GM18873 (cell line): ENCODE measurements around the gene TLK1.
"Not testable (repeated sequence)": the region's sequence is repeated elsewhere in the genome, so short reads cannot be mapped to it uniquely, and the experiment has no call there.

Experiments
- ATAC-seq: cut with Tn5 transposase; IDR thresholded peaks from one replicate; pipeline ENCODE4 v1.9.1; 2021; ENCODE audit warnings: mild to moderate bottlenecking, moderate library complexity, moderate number of reproducible peaks; ENCODE audit not compliant: unreplicated experiment, low FRiP score

The TLK1 gene

DNA sequence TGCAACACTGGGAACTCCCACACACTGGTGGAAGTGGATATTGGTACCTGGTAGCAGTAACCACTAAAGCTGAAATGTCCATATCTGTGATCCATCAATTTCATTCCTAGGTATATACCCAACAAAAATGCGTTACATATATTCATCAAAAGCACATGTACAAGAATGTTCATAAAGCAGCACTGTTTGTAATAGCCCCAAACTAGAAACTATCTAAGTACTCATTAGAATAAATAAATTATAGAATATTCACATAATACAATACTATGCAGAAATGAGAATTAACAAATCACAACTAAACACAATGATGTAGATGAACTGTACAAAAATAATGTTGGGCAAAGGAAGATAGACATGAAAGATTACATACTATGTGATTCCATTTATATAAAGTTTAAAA is 11.1 kb upstream of the TLK1 start:
- no peak for ATAC-seq

DNA sequence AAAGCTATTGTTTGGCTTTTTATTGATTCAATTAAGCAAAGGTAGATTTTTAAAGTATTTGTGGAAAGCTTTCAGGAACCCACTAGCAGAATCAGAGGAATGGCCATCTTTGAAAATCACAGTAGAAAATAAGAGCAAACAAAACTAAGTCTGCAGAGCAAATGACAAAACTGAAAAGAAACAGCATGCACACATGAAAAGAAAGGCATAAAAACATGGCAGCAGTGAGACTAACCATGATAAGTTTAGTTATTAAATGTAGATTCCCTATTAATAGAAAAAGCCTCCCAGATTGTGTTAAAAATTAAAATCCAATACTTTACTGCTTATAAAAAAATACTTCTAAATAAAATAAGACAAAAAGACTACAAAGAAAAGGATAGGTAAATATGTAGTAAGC is 9.1 kb upstream of the TLK1 start:
- ATAC-seq: no peak

DNA sequence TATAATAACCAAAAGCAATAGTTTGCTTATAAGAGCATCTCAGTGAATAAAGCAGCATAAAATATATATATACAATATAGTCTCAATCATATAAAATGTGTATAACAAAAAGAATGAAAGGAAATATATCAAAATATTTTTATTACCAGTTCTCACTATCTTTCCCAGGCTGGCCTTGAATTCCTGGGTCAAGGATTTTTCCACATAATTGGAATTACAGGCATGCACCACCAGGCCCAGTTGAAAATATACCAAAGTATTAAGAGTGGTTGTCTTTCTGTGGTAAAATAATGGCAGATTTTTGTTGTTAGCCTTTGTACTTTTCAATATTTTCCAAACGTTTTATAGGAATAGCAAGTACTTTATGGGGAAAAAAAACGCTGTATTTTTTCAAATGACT is 8.6 kb upstream of the TLK1 start:
- ATAC-seq: no peak

DNA sequence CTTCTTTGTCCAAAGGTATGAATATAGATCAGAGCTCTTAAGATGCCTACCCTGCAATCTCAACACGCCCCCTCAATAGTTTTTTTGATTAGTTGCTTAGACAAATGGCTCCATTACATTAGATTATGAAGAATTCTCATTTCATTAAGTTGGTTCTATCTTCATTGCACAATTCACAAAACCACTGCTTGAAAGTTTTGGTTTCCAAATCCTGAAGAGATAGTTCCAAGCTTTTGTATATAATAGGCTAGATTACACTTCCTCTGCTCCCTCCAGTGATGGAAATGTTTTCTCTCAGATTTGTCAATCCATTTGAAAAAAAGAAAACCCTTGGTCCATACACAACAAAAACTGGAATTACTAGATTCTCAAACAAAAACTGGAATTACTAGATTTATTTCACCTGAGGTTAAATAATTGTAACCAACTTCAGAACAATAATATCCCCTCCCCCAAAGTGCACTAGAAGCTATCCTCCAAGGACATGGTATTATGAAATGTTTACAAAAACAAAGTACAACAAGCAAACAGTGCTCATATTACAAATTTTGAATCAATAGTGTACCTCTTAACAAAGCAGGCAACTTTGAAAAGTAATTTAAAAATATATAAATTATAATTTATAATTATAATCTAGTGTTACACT is 6.8 kb upstream of the TLK1 start:
- no peak for ATAC-seq

DNA sequence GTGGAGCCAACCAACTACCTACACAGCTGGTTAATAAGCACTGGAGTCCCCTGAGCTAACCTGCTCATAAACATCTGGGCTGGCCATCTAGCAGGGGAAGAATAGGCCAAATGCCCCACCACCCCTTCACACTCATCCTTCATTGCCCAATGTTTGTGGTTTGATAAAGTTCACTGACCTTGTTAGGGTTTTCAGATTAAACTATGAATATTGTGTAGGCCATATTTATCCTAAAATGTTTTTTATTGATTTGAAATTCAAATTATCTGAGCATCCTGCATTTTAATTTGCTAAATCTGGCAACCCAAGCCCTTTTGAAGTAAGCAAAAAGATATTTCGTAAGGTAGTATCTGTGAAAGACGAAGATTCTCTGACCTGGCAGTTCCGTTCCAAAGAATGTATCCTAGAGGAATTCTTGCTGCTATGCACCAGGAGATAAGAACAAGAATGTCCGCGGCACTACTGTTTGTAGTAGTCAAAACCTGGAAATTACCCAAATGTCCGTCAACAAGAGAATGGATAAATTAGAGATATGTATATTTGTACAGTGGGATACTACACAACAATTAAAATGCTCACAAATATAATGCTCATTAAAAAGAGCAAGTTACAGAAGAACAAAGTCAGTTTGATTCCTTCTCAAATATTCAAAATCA is 5.8 kb upstream of the TLK1 start:
- ATAC-seq: no peak

DNA sequence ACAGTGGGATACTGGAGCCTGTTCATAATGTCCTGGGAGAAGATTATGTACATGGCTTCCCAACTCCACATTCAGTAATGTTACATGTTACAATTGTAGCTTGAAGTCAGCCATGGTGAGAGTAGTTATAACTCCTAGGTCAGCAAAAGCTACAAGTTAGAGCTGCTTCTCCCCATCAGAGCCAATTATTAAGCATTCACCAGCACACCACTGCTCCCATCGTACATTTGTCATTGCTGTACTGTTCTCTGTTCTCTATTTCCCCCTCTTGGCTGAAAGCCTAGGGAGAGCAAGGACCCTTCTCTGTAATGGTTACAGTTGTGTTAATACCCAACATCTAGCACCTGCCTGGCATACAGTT is 5.3 kb upstream of the TLK1 start:
- no peak for ATAC-seq

DNA sequence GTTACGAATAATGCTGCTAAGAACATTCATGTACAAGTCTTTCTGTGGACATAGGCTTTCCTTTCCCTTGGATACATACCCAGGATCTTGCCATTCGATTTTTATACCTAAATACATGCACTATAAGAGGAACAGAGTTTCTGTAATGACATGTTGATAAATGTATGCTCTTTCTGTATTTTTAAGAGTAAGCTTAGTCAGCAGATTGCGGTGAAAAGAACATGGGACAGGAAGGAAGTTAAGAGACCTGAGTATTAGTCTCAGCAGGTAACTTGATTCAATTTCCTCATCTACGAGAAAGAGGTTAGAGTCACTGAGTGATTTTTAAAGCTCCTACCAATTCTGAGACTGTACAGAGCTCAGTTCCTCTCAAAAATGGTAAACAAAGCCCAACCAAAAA is 2.6 kb upstream of the TLK1 start:
- ATAC-seq: no peak

DNA sequence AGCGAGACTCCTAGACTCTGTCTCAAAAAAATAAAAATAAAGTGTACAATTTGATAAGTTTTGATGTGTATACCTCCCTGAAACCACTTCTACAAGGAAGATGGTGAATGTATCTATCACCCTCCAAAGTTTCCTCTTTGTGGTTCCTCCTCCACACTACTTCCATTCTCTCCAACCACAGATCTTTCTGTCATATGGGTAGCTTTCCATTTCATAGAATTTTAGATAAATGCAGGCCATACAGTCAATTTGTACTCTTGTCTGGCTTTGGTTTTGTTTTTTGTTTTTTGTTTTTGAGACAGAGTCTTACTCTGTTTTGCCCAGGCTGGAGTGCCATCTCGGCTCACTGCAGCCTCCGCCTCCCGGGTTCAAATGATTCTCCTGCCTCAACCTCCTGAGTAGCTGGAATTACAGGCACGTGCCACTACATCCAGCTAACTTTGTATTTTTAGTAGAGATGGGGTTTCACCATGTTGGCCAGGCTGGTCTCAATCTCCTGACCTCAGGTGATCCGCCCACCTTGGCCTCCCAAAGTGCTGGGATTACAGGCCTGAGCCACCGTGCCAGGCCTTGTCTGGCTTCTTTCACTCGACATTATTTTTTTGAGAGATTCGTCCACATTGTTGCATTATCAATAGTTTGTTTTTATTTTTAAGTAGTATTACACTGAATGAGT is 2.0 kb upstream of the TLK1 start:
- ATAC-seq: not testable (repeated sequence)

DNA sequence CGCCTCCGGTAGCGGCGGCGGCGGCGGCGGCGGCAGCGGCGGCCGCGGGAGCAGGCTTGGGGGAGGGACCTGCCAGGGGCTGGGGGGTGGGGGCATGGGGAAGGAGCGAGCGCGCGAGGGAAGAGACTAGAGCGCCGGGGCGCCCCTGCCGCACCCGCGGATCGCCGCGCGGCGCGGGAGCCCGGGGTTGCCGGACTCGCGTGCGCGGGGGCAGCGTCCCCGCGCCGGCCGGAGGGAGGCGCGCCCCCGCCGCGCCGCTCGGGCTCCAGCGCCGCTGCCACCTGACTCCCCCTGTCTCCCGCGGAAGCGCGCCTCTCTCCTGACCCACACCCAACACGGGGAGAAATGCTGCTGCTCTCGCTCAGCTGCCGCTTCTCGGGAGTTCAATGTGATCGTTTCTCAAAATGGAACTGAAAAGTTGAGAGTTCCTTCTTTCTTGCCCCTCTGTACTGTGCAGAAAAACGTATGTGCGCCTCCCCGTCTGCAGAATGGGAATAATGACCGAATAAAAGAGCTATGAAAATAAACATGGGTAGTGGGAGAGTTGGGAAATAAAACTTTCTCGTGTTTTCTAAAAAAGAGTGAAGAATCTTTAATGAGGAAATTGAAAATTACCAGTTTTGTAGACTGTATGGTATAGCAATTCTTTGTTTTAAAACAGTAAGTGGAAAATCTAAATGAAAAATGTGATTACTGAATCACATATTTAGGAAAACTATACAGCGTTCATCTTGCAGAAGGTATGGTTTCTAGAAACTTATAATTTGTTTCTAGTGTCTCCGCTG is 455 bp upstream of the TLK1 start:
- peak; percentile 54 for ATAC-seq

DNA sequence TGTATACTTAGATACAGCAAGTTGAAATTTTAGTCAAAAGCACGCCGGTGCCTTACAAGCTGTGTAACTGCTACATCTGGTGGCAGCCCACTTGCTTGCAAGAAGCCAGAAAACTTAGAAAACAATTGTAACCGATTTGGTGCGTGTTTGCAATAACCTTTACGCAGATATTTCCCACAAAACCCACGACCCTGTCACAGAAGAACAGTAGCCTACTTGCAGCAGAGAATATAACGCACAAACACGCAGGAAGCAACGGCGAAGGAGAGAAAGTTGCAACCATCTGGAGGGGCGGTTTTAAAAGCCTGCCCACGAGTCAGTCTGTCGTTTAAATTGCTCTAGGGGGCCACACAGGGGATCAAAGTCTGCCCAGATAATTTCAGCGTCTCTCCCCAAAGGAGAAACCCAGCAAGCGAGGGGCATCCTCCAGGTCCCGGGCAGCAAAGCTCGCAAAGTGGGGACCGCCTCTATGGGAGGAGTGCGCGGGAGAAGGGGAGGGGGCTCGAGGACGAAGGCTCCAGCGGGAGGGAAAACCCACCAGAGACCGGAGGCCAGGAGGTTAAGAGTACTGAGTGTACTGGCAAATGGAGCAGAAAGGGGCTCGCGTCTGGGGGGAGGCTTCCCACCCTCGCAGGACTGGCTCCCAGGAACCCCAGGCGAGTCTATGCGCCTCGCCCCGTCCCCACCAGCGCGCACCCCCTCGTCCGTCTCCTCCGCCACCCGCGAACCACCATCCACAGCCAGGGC is 1.1 kb downstream of the TLK1 start:
- ATAC-seq: no peak

DNA sequence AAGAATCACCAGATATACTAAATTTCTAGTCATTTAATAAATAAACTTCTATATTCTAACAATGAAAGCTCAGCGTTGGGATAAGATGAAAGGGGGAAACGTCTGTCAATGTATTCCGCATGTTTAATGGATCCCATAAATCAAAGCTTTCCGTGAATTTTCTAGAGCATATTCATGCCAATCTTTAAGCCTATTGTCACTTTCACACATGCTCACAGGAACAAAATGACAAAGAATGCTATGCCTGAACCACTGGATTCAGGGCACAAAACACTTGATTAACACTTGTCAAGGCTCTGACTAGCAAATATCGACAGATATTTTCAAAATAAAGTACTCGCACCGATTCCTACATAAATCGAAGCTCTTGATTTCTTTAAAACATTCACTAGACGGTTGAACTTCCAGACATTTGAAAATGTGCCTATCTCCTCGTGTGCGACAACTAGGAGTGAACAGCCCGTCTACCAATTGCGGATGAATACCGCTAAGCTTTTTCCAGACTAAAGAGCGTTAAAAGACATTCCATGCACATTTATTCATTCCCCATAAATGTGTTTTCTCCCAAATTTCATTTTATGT is 1.8 kb downstream of the TLK1 start:
- ATAC-seq: no peak

DNA sequence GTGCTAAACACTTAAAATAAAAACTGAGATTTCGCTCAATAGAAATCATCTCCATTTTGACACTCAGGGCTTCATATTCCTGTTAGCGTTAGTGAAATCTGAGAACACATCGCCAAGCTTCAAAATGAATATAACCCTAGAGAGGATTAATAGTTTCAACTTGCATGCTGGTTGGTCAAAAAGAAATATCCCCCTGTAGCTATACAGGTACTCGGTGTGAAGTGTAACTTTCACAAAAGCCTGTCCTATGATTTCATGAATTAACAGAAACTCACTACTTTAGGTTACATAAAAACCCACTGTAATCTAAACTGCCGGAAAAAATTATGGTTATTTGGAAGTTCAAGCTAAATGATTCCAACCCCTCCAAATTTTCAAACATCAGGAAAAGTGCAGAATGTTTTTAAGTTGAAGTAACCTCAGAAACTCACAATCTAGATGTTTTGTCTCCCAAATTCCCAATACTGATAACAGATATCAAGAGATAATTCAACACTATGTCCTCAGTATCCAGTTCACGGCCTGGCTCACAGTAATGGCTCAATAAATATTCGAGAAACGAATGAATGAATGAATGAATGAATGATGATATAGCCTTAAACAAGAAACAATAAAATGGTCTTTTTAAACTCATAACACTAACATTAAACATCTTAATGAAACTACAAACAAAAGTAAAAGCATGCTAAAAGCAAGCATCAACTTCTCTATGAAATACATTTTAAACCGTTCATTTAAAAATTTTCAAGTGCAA is 2.5 kb downstream of the TLK1 start:
- ATAC-seq: no peak

DNA sequence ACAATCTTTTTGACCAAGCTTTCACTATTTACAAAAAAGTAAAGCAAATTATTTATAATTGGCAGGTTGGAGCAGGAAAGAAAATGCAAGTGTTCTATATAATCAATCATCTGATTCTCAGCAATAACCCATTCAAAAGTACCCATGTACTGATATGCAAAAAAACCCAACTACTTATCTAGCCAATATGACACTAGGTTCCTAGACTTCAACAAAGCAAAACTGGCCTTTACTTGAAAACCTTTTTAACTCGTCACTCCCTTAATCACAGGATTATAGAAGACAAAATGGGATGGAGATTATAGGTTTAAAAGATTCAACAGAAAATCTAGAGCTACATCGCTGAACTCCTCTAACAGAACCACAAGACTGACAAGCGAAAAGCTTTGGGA is 3.6 kb downstream of the TLK1 start:
- ATAC-seq: no peak

DNA sequence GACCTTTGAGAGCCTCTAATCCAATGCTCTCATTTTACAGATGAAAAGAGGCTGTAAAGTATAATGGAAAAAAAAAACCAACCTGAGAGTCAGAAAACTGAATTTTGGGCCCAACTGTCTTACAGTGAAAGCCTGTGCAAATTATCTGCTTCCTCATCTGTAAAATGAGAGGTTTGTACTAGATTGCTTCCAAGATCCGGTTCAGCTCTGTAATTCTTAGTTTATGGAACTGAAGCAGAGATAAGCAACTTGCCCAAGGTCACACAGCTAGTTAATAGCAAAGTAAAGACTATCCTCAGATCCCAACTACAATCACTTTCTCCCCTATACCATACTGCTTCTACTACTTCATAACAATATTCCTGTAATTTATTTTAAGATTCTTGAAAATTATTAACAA is 6.3 kb downstream of the TLK1 start:
- ATAC-seq: no peak

DNA sequence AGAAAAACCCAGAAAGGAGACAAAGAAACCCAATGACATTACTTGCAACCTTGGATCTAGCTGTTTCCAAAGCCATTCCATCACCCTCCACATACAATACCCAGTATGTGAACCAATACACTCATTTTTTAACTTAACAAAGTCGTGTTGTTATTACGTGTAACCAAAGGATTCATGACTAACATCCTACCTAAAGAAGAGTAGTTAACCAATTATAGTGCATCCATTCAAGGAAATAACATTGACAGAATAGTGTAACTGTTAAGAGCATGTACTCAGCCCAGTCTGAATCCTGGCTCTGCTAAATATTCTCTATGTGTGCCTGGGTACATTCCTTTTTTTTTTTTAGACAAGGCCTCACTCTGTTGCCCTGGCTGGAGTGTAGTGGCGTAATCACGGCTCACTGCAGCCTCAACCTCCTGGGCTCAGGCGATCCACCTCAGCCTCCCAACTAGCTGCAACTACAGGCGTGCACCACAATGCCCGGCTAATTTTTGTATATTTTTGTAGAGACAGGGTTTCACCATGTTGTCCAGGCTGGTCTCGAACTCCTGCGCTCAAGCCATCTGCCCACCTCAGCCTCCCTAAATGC is 9.9 kb downstream of the TLK1 start:
- ATAC-seq: no peak

DNA sequence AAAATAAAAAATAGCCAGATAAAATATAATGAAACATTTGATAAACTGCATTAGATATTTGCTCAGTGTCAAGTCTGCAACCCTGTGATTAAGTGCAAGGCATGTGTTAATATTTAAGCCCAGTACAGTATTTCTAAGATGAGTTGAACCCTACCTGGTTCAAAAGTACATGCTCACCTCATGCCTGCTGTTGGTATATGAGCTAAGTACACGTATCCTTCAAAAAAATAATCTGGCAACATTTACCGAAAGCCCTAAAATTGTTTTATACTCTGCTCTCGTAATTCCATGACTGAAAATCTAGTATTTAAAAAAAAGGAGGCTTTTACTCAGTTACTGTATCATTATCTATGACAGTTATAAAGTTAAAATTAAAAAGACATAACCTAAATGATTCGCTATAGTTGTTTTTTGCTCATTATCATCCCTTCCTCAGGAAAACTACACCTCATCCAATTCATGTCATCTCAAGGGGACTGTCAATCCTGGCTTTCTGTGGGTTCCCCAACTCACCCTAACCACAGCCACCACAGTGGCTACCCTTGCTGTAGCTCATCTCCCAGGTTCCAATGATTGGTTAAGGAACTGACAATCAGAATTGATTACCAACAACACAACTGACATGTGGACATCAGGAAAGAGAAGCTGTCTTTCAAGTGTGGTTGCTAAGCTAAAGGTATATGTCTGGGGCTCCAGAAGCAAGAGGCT is 10.6 kb downstream of the TLK1 start:
- no peak for ATAC-seq

DNA sequence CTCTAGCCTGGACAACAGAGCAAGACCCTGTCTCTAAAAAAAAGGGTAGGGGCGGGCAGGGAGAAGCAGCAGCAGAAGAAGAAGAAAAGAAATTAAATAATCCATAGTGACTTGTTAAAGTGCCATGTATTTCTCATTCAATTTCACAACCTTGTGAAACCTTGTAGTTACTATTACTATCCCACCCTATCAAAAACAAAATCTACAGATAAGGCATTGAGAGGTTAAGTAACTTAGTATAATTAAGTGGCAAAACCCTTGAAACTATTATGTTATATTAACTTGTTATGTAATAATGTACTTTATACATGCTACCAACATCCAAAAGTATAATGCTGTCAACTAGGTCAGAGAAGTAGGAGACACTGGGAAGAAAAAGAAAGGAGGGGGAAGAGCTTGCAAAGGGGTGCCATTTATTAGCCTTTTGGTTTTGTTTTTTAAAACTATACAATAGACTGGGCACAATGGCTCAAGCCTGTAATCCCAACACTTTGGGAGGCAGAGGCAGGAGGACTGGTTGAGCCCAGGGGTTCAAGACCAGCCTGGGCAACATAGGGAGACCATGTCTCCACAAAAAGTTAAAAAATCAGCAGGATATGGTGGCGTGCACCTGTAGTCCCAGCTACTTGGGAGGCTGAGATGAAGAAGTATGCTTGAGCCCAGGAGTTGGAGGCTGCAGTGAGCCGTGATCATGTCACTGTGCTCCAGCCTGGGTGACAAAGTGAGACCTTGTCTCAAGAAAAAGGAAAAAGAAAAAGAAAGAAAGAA is 11.3 kb downstream of the TLK1 start:
- ATAC-seq: no peak

DNA sequence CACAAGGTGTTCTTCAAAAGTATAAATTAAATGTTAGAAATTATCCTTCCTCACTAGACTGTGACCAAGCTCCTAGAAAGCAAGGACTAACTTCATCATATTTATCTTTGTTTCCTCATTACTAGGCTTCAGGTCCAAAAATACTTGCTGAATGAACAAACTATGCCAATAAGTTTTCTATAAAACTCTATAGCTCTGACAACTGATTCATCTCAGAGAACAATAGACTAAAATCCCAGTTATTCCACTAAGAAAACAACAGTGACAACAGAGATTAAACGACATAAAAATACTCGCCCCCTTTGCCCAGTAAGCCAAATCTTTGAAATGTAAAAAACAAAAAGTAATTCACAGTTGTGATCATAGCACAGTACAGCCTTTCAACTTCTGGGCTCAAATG is 13.6 kb downstream of the TLK1 start:
- no peak for ATAC-seq
